GM08714 (cell line): Measurements from ENCODE around the gene GNG12.

ENCODE experiments used
- H3K4me3 ChIP-seq: fragments of 200-500 bp; sonication (Bioruptor generic); 2 replicates; pipeline ENCODE4 v1.5.1; 2014; ENCODE audit warnings: mild to moderate bottlenecking, low read length, inconsistent platforms
- ZNF274 ChIP-seq: IDR thresholded peaks from 2 replicates; pipeline ENCODE4 v1.6.1; 2012; ENCODE audit warnings: mild to moderate bottlenecking, low read depth, low read length

GNG12 gene

DNA sequence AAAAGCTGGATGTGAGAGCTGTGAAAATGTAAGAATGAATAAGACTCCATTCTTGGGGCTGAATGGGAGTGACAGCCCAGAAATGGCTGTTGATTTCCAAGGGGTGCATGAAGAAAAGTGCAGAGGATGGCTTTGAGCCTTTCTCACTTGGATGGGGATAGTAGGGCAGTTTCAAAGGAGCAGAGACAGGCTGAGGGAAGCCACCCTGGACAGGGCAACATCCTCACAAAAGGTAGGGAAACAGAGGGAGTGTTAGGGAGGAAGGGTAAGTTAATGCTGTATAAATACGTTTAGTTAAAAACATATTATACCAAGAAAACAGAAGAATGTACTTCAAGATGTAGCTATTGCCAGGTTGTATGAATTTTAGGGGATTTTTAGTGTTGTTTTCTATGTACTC, 110.1 kb downstream of the GNG12 start:
- TF ChIP-seq ZNF274 = no peak
- no peak overlapping the region for H3K4me3 ChIP-seq

DNA sequence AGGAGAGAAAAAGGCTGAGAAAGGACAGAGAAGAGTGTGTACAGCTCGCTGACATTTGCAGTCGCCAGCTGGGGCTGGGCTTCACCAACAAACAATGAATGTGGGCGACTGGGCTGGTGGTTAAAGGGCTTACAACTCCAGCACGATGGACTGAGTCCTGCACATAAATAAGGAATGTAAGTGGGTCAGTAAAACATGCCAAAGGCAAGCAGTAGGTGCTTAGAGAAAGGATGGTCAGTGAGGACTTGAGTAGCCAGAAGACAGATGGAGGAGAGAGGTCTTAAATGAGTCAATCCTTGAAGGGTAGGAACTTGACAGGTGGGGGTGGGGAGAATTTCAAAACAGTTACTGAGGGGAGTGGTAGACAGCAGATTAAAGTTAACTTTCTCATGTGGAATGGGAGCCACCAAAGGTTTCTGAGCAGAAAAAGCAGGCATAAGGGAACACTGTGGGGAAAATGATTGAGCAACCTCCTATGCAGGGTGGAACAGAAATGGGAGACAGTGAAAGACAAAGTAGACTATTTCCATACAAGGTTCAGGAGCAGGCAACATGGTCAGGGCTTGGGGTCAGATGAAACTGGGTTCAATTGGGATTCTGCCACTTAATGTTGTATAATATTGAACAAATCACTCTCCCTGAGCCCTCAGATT, 110.8 kb downstream of the GNG12 start:
- H3K4me3 ChIP-seq = no peak overlapping the region
- TF ChIP-seq ZNF274 = no peak

DNA sequence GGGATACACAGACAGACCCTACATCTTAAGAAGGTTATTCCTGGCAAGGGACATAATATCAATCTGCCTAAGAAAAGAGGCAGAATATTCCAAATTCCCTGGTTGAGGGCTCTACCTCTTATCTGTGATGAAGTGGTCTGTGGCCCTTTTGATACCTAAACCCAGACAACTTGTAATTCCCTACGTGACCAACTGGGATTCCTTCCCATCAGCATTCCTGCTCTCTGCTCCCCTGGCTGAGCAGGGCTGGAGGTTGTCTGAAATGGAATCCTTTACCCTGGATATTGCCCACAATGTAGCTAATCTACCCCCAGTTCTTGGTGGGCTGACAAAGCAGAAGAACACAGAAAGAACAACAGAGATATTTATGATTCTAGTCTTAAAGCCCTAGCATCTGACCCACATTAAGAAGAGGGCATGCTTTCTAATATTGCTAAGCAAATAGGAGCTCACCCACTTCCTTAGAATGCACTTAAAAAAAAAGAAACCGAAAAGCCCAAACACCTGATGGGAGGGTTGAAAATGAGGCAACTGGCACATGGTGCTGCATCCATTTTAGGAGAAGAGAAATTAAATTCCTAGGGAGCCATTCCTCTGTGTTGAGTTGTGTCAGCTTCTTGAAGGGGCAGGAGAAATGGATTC, 111.5 kb downstream of the GNG12 start:
- H3K4me3 ChIP-seq = no peak overlapping the region
- TF ChIP-seq ZNF274 = no peak

DNA sequence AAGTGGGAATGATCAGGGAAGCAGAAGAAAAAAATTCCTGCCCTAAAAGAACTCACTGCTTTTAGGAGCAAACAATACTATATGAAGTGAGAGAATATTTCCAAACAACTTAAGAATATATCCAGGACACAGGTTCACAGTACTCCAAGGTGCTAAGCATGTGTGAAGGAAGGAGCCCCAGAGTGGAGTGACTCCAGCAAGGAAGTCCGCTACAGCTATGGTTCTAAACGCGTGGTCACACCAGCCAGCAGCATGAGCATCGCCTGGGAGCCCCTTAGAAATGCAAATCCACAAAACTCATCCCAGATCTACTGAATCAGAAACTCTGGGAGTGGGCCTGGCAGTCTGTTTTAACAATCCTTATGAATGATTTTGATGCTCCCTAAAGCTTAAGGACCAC, 112.2 kb downstream of the GNG12 start:
- H3K4me3 ChIP-seq = no peak overlapping the region
- no peak for TF ChIP-seq ZNF274

DNA sequence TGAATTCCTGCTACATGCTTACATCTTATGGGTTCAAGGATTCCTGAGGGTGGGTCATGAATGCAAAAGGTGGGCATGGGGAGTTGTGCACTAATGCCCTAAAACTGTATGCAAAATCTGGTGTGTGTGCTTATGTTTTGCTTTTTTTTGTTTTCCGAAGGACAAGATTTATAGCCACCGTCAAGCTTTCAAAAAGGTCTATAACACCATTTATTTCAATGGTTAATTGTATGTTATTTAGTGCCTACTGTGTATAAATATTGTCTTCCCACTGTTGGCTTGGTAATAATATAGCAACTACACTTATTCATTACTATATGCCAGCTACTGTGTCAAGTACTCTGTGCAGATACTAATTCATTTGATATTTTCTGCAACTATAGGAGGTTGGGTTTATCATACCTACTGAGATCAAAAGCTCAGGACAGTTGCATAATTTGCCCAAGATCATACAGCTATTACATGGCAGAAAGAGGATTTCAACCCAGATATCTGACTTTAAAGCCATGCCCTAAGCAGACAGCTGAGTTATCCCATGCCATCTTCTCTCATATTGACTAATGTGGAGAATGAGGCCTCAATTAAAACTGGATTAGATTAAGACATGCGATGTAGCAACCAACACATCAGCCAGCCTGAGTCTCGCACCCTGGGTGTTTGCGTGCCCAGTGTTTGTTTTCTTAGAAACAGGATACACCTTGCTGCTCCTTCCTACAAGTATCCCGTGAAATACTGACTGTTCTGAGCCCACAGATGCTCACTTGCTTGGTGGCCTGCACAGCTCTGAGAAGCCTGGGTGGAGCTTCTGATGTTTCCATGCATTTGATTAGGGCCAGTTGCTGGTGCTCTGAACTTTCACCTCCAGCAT, 113.7 kb downstream of the GNG12 start:
- no peak overlapping the region for H3K4me3 ChIP-seq
- no peak for TF ChIP-seq ZNF274

DNA sequence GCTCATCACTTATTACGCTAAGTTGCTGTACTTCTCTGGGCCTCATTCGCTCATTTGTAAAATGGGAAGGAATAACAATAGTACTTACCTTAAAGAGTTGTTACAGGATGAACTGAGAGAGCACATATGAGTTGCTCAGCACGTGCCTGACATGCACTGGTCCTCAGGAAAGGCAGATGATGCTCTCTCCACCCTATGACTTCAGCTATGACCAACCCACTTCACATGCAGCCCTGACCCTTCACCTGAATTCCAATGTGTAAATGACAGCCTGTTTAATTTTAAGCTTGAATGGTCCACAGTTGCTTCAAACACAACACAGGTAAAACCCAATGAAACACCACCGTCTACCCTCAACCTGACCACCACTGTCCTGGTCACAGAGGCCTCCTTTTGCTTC, 115.4 kb downstream of the GNG12 start:
- H3K4me3 ChIP-seq = no peak overlapping the region
- TF ChIP-seq ZNF274 = no peak

DNA sequence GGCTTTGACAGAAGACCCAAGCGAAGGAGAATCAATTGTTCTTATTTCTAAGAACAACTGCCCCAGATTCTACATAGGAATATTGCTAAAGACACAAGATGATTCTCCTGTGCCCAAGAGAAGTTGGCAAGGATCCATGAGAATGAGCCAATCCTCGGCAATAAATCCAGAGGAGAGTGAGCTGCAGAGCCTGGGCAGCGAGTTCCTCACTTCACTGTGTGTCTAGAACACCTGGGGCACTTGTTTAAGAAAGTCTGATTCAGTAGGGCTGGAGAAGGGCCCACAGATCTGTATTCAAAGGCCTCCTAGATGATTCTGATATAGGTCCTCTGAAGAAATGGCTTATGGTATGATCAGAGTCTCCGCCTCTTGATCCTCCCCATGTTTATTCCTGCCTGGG, 116.5 kb downstream of the GNG12 start:
- H3K4me3 ChIP-seq = no peak overlapping the region

DNA sequence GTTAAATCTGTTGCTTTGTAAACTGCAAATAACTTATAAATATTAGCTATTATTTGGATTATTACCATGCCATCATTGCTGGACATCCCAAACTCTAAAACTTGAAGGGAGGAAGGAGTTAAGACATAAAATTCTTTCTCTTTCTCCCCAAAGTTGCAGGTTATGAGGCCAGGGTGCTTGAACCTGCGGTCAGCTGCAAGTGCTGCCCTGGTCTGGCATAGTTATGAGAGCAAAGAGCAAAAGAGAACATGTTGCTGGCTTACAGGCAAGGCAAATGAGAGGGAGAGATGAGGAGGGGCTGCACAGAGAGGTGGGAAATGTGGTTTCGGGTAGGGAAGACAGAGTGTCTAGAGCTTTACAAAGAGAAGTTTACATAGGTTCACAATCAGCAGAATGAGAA, 117.4 kb downstream of the GNG12 start:
- no peak for TF ChIP-seq ZNF274
- H3K4me3 ChIP-seq = no peak overlapping the region

More for the DNA sequence above, 116.5 kb downstream of the GNG12 start:
- TF ChIP-seq ZNF274 = no peak

DNA sequence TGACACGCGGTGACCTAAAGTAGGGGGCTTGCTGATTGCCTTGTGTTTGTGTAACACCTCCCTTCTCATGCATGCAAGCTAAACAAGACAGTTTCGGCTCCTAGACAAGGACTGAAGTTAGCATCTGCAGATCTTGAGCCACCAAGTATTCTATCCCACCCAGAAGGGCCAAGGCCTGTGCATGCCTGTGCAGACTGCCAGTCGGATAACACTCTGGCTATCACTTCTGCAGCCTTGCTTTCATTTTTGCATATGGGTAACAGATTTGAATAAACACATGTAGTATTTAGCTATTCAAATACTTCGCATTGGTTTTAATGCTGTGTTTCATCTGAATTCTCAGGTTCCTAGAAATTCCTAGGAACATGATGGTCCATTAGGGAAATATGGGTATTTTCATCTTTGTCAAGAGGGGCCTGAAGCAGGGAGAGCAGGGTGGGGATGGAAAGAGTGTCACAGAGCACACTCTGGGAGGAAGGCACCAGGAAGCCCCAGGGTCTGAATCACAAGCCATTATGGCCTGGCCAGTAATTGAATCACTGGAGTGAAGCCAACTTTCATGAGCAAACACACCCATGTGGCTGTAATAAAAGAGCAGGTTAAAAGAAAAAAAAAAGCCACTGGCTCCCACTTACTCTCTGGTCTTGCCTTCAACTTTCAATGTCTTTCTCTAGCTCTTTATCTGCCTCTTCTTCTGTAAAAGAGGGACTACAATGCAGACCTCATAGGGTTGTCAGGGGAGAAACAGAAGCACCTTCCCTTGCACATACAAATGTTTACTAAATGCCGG, 120.0 kb downstream of the GNG12 start:
- no peak for TF ChIP-seq ZNF274
- H3K4me3 ChIP-seq = no peak overlapping the region

DNA sequence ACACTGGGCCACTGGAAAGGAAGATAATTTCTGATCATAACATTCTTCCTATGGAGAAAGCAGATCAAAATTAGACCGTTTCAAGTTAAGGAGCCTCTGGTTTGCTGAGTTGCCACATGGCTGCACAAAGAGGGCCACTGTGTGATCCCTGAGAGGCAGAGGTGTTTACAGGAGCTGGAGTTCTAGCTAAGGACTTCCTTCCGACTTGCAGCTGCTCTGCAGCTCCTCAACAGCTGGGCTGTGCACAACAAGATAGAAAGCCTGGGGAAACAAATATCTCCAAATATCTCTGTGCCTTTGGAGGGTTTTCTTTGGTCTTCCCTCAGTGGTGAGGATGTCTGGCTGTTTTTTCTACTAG, 121.4 kb downstream of the GNG12 start:
- TF ChIP-seq ZNF274 = no peak
- H3K4me3 ChIP-seq = no peak overlapping the region

DNA sequence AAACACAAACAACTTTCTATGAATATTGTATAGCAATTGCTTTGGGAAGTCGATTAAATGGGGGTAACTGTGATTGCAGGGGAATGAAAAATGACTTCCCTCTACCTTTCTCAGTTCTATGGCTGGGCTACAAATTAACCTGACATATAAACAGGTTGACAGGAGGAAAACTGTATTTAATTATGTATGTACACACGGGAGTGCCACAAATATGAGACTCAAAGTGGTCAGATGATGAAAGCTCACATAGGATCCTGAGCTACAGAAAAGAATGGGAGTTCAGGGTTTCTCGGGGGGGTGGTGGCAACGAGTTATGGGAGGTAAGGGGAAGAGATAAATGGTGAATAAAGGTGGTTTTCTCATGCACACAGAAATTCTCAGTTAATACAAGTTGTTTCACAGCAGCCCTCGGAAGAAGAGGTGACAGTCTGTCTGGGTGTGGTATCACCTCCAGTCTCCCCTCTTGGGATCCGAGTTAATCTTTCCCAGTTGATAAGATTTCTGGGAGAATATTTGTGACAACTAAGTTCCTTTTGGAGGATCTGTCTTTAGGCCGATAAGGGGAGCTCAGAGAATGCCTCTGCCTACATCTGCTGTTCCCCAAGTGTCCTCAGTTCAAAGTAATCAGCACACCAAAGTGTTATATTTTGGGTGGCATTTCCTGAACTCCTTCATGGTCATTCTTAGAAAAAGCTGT, 122.0 kb downstream of the GNG12 start:
- TF ChIP-seq ZNF274 = no peak

DNA sequence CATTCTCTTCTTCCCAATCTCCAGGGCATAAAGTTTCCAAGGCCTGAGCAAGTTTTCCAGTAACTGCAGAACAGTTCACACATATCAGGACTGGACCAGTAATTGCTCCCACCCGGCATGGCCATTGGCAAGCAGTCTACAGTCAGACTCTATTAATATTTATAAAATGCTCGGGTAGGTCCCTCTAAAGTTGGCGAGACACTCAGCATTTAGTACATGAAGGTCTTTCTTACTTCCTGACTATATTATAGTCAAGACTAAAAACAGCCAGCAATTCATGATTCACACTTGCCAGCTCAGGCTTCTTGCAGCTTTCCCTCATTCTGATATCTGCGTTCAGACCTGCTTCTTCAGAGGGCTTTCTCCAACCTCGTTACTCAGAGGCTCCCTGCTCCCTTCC, 122.8 kb downstream of the GNG12 start:
- TF ChIP-seq ZNF274 = no peak
- no peak overlapping the region for H3K4me3 ChIP-seq

More for the DNA sequence above, 122.0 kb downstream of the GNG12 start:
- H3K4me3 ChIP-seq = no peak overlapping the region

DNA sequence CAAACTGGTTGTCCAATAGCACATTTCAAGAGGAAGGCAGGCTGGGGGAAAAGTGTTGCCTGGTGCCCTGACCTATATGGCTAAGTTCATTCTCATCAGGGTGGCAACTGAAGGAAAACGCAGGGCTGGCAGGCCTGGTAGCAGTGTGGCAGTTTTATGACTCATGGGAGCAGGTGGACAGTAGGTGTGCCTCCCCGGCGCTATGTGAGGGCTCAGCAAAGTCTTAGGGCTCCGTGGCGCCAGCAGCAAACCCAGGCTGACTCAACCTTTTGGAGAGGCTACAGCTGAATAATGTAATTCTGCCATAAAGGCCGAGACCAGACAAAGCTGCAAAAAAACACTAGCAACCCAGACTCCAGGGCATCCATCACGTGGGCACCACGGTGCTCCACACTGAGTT, 124.7 kb downstream of the GNG12 start:
- H3K4me3 ChIP-seq = no peak overlapping the region
- no peak for TF ChIP-seq ZNF274
